Natural killer cell treated with Interleukin-12 subunit alpha and Interleukin-12 subunit beta and Interleukin-15 and Interleukin-18, amount 100 ng/mL, for 72 hours (primary cell): ENCODE data around the gene SIT1. TPM values are rescaled to one million over a fixed set of nuclear protein-coding genes. Genes with fewer than 3 reads are reported as not detected.
"Not testable (repeated sequence)": the region's sequence is repeated elsewhere in the genome, so short reads cannot be mapped to it uniquely, and the experiment has no call there.

Experiments used
- ATAC-seq, 2 donors: fragments of 150-1000 bp; cut with Tn5 transposase in 1 of 2; sonication (Bioruptor Pico), chemical (Tn5 transposase) in 1 of 2; 2 replicates each; pipeline ENCODE4 v1.10.0; 2021
- DNase-seq: peaks from one replicate; pipeline ENCODE4 v3.0.0; 2022; ENCODE audit warnings: low spot score
- H3K27ac Mint-ChIP-seq, 2 donors: 1 replicate in 1 of 2; 2 replicates in 1 of 2; pipeline ENCODE4 v1.8.0; 2022; ENCODE audit warnings: mixed read lengths in 2 of 2, mild to moderate bottlenecking in 1 of 2, moderate library complexity in 1 of 2
- H3K27me3 Mint-ChIP-seq, 2 donors: 1 replicate in 1 of 2; 2 replicates in 1 of 2; pipeline ENCODE4 v1.8.0; 2022; ENCODE audit warnings: mixed read lengths in 2 of 2
- H3K36me3 Mint-ChIP-seq: one replicate; pipeline ENCODE4 v1.8.0; 2022; ENCODE audit warnings: mixed read lengths
- H3K4me1 Mint-ChIP-seq, 2 donors: 1 replicate in 1 of 2; 2 replicates in 1 of 2; pipeline ENCODE4 v1.8.0; 2022; ENCODE audit warnings: low read depth in 2 of 2, mixed read lengths in 2 of 2, mild to moderate bottlenecking in 1 of 2
- H3K4me3 Mint-ChIP-seq: one replicate; pipeline ENCODE4 v1.8.0; 2022; ENCODE audit warnings: mixed read lengths
- H3K9me3 Mint-ChIP-seq: 2 replicates; pipeline ENCODE4 v1.8.0; 2022; ENCODE audit warnings: mixed read lengths
- total RNA-seq, 2 donors: library from RNA; stranded (reverse); gene quantifications; one replicate each; pipeline ENCODE4 v1.2.3, GENCODE V29; 2022

Gene SIT1
- total RNA-seq, 2 donors from 2014 or later, result 3.5 to 7.1 TPM

DNA sequence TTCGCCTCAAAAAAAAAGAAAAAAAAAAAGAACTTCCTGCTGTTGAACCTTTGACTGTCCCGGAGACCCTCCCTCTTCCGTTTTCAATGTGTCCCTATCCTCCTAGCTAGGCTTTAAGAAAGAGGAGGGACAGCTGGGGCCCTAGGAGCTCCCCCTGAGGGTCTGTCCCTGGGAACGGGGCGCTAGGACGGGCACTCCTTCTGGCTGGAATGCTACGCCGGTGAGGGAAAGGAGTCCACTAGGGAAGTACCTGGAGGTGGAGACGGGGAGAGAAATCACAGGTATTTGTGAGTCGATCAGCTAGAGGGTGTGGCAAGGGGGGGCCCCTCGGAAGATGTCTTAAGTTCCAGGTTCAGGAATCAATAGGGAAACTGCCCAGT is 4.6 kb downstream of the SIT1 start:
- ATAC-seq (no peak), DNase-seq (no peak)
- no peaks in the 10 kb centered on the region for H3K36me3 Mint-ChIP-seq

DNA sequence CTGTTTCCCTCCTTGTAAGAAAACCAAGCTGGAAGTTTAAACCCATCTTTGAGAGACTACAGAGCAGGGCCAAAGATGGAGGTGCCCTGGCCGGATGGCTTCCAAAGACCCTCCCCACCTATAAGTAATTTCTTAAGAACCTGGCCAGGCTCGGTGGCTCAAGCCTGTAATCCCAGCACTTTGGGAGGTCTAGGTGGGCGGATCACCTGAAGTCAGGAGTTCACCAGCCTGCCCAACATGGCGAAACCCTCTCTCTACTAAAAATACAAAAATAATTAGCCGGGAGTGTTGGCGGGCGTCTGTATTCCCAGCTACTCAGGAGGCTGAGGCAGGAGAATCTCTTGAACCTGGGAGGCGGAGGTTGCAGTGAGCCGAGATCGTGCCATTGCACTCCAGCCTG is 5.0 kb downstream of the SIT1 start:
- H3K27ac Mint-ChIP-seq, result peak overlapping the region; percentile 94 to 98
- H3K9me3 Mint-ChIP-seq, DNase-seq, H3K27me3 Mint-ChIP-seq, H3K36me3 Mint-ChIP-seq, ATAC-seq: not testable (repeated sequence)
- H3K4me1 Mint-ChIP-seq, result peaks cover 44 to 54% of the 10 kb centered on the region in 2 donors
- H3K4me3 Mint-ChIP-seq, result peak overlapping the region; percentile 97

More for the DNA sequence above, 4.6 kb downstream of the SIT1 start:
- Mint-ChIP-seq H3K4me1 (peaks cover 40 to 49% of the 10 kb centered on the region in 2 donors), H3K9me3 (no peaks in the 10 kb centered on the region), H3K4me3 (peak overlapping the region; percentile 97), H3K27me3 (no peaks in the 10 kb centered on the region), H3K27ac (peak overlapping the region; percentile 94 to 98)

DNA sequence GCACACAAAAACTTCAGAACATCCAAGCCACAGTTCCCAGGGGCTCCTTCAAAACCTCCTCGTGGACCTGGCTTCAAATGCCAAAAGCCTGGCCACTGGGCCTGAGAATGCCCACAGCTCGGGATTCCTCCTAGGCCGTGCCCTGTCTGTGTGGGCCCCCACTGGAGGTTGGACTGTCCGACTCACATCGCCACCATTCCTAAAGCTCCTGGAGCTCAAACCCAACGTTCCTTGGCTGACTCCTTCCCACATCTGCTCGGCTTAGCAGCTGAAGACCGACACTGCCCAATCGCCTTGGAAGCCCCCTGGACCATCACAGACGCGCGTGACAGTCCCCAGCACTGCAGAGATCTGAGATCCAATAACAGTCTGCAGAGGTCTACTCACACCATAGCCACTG is 7.7 kb downstream of the SIT1 start:
- Mint-ChIP-seq H3K4me1 (peaks cover 47 to 58% of the 10 kb centered on the region in 2 donors), H3K9me3 (no peaks in the 10 kb centered on the region), H3K27me3 (no peaks in the 10 kb centered on the region), H3K27ac (peak overlapping the region in 1 of 2 donors; percentile 29), H3K36me3 (peaks cover 6% of the 10 kb centered on the region), H3K4me3 (no peak overlapping the region)
- no peak for DNase-seq
- no peak for ATAC-seq

GRCh38 chr9:35641478-35641877 is 9.3 kb downstream of the SIT1 start:
- not testable (repeated sequence) for H3K9me3 Mint-ChIP-seq, H3K36me3 Mint-ChIP-seq, H3K27me3 Mint-ChIP-seq, ATAC-seq, DNase-seq, H3K4me3 Mint-ChIP-seq
- Mint-ChIP-seq H3K27ac (peak overlapping the region; percentile 91 to 96), H3K4me1 (peaks cover 53 to 64% of the 10 kb centered on the region in 2 donors)

DNA sequence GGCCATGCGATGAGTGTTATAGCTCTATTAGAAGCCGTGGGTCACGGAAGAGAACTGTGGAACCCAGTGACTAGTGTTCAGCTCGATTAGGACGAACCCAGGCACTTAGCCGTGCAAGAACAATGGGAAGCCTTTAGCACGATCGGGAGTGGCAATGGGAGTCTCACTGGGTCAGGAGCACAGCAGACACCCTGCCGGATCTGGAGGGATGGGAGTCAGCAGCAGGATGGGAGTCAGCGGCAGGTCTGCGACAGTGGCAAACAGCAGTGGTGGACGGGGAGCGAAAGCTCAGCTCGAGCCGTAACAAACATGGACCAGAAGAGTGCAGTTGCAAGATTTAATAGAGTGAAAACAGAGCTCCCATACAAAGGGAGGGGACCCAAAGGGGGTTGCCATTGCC is 10.3 kb downstream of the SIT1 start:
- H3K27me3 Mint-ChIP-seq, DNase-seq, H3K36me3 Mint-ChIP-seq, H3K4me3 Mint-ChIP-seq, H3K9me3 Mint-ChIP-seq, ATAC-seq: not testable (repeated sequence)
- H3K4me1 Mint-ChIP-seq, result peaks cover 58 to 67% of the 10 kb centered on the region in 2 donors
- H3K27ac Mint-ChIP-seq, result peak overlapping the region; percentile 91 to 96

- H3K36me3 Mint-ChIP-seq, result peaks cover 6% of the 10 kb centered on the region
- peak overlapping the region; percentile 91 to 96 for H3K27ac Mint-ChIP-seq
- H3K9me3 Mint-ChIP-seq, result no peaks in the 10 kb centered on the region
- DNase-seq (no peak), ATAC-seq (no peak)
- peaks cover 60 to 73% of the 10 kb centered on the region in 2 donors for H3K4me1 Mint-ChIP-seq
- H3K27me3 Mint-ChIP-seq, result no peaks in the 10 kb centered on the region
- peak overlapping the region; percentile 72 for H3K4me3 Mint-ChIP-seq
These were observed 11.1 kb downstream of the SIT1 start for GRCh38 chr9:35639631-35640030.

- Mint-ChIP-seq H3K4me1 (peaks cover 57 to 70% of the 10 kb centered on the region in 2 donors), H3K4me3 (peak overlapping the region; percentile 72), H3K27ac (peak overlapping the region; percentile 91 to 96)
- not testable (repeated sequence) for H3K36me3 Mint-ChIP-seq, H3K9me3 Mint-ChIP-seq, H3K27me3 Mint-ChIP-seq, DNase-seq
- peak; percentile 49 to 56 for ATAC-seq
These were observed 11.5 kb downstream of the SIT1 start for GRCh38 chr9:35639225-35639624.

- H3K4me1 Mint-ChIP-seq, result peaks cover 57 to 68% of the 10 kb centered on the region in 2 donors
- DNase-seq, H3K27me3 Mint-ChIP-seq, H3K9me3 Mint-ChIP-seq, H3K36me3 Mint-ChIP-seq: not testable (repeated sequence)
- H3K27ac Mint-ChIP-seq, result peak overlapping the region; percentile 91 to 96
- peak overlapping the region; percentile 72 for H3K4me3 Mint-ChIP-seq
- ATAC-seq, result peak in 1 of 2 donors; percentile 53
These were observed 12.0 kb downstream of the SIT1 start for GRCh38 chr9:35638751-35639150.

- peak overlapping the region; percentile 72 for H3K4me3 Mint-ChIP-seq
- not testable (repeated sequence) for H3K36me3 Mint-ChIP-seq, H3K27me3 Mint-ChIP-seq, H3K9me3 Mint-ChIP-seq, ATAC-seq, DNase-seq
- H3K4me1 Mint-ChIP-seq, result peaks cover 57 to 68% of the 10 kb centered on the region in 2 donors
- H3K27ac Mint-ChIP-seq, result peak overlapping the region; percentile 91 to 96
These were observed 13.2 kb downstream of the SIT1 start for GRCh38 chr9:35637427-35637955.

GRCh38 chr9:35636877-35637246 is 13.9 kb downstream of the SIT1 start:
- not testable (repeated sequence) for H3K36me3 Mint-ChIP-seq
- peak overlapping the region; percentile 91 to 96 for H3K27ac Mint-ChIP-seq

DNA sequence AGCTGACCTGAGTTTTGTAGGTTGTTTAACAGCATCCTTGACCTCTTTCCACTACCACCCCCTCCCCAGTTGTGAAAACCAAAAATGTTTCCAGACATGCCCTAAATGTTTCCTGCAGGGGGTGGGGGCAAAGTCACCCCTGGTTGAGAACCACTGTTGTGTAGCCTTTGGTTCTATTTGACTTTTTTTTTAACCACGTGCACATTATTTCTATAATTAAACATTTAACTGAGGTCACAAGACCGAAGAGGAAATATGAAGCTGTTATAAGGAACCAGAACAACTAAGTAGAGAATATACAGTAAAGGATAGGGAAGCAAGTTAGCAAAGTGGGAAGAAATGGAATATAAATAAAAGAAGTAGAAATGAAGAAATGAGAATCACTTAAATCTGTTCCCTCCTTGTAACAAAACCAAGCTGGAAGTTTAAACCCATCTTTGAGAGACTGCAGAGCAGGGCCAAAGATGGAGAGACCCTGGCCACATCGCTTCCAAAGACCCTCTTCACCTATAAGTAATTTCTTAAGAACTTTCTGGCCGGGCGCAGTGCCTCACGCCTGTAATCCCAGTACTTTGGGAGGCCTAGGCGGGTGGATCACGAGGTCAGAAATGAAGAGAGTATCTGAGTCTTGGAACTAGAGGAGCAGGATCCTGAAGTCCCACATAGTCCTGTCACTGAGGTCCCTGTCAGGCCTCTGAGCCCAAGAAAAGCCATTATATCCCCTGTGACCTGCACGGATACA is 14.4 kb downstream of the SIT1 start:
- ATAC-seq (no peak), DNase-seq (no peak)
- peak overlapping the region; percentile 72 for H3K4me3 Mint-ChIP-seq
- H3K36me3 Mint-ChIP-seq, result peaks cover 6% of the 10 kb centered on the region
- H3K4me1 Mint-ChIP-seq, result peaks cover 52 to 62% of the 10 kb centered on the region in 2 donors
- peak overlapping the region; percentile 91 to 96 for H3K27ac Mint-ChIP-seq
- H3K27me3 Mint-ChIP-seq, result no peaks in the 10 kb centered on the region
- no peaks in the 10 kb centered on the region for H3K9me3 Mint-ChIP-seq

More at GRCh38 chr9:35636877-35637246, 13.9 kb downstream of the SIT1 start:
- not testable (repeated sequence) for DNase-seq, ATAC-seq, H3K9me3 Mint-ChIP-seq, H3K27me3 Mint-ChIP-seq
- Mint-ChIP-seq H3K4me3 (peak overlapping the region; percentile 72), H3K4me1 (peaks cover 57 to 68% of the 10 kb centered on the region in 2 donors)

DNA sequence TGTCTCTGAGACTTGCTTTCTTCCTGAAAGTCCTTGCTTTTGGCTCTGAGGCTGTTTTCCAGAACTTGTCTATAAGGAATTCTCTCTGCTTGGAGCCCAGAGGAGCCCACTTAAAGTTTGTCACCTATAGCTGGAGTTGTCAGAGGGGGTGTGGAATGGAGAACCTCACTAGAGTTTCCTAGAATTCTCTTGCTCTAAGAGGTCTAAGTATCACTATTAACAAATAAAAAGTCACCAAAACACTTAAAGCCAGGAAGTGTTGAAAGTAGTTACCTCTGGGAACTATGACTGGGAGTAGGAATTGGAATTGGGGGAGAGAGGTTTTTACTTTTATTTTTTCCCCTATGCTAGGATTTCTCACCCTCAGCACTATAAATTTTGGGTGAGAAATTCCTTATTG is 15.0 kb downstream of the SIT1 start:
- Mint-ChIP-seq H3K4me3 (no peak overlapping the region), H3K4me1 (peaks cover 46 to 57% of the 10 kb centered on the region in 2 donors), H3K27ac (peak overlapping the region; percentile 91 to 96), H3K27me3 (no peaks in the 10 kb centered on the region), H3K9me3 (no peaks in the 10 kb centered on the region), H3K36me3 (peaks cover 6% of the 10 kb centered on the region)
- ATAC-seq, result no peak
- no peak for DNase-seq

GRCh38 chr9:35629597-35629996 is 21.1 kb downstream of the SIT1 start:
- no peak overlapping the region for H3K27ac Mint-ChIP-seq
- peaks cover 5% of the 10 kb centered on the region in 2 donors for H3K4me1 Mint-ChIP-seq
- no peak overlapping the region for H3K4me3 Mint-ChIP-seq
- DNase-seq (peak; percentile 25), ATAC-seq (no peak)
- no peaks in the 10 kb centered on the region for H3K36me3 Mint-ChIP-seq
- no peaks in the 10 kb centered on the region for H3K27me3 Mint-ChIP-seq
- no peaks in the 10 kb centered on the region for H3K9me3 Mint-ChIP-seq

DNA sequence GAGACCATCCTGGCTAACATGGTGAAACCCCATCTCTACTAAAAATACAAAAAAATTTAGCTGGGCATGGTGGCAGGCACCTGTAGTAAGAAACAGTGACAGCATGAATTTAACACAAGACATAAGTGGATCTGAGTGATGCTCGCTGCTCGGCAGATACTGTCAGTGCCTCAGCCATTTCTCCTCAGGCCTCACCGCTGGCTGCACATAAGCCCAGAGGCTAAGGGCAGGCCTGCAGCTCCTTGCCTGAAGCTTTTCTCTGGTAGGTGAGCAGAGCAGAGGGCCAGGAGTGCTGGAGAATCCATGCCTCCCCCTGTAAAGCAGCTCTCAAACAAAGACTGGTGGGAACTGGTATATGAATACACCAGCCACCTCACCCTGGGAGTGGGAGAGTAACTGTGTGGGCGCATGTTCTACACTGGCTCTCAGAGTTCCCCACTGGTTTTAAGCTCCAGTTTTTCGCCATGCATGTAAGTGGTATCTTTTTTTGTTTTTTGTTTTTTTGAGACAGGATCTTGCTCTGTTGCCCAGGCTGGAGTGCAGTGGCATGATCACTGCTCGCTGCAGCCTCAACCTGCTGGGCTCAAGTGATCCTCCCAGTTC is 22.2 kb downstream of the SIT1 start:
- ATAC-seq (no peak), DNase-seq (peak; percentile 20)
- Mint-ChIP-seq H3K27me3 (no peaks in the 10 kb centered on the region), H3K36me3 (no peaks in the 10 kb centered on the region), H3K4me1 (peaks cover 3 to 4% of the 10 kb centered on the region in 2 donors), H3K9me3 (no peaks in the 10 kb centered on the region), H3K27ac (no peak overlapping the region), H3K4me3 (no peak overlapping the region)
